NCI-H345 (cell line): ENCODE results near the gene EFNA5.
"Not testable (repeated sequence)": the region's sequence is repeated elsewhere in the genome, so short reads cannot be mapped to it uniquely, and the experiment has no call there.

Source experiments
- DNase-seq: peaks from one replicate; lab custom pipeline; 2025; lab: John Stamatoyannopoulos, UW

Gene EFNA5

DNA sequence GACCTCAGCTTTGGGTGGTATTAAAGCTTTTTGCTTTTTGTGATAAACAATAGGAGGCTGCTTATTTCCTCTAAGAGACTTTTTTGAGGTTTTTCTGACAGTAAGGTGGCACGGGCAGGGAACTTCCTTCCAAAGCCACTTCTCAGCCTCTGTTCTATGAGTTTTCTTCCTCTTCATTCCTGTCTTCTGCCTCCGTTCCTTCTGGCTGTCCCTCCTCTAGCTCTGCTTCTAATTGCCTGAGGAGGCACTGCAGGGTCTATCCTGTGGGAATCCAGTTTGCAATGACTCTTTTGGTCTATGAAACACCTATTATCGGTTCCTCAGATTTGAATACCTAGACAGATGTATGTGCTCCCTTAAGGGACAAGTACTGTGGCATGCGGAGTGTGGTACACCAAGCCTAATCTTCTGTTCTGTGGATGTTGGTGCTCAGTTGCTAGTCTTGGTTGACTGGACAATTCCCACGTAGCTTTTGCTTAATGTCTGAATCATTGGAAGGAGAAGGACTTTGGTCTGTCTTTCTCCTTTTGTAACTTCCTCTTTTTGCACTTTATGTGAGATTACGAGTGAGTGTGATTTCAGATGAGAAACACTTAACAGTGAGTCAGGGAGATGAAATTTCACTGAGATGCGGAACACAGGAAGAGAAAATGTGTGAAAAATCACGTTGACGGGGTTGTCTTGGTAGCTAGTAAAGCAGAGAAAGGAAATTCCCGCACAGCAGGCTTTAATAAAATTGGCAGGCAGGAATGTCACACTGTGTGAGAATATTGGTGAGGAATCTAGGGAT is 305.2 kb downstream of the EFNA5 start:
- no peak for DNase-seq

DNA sequence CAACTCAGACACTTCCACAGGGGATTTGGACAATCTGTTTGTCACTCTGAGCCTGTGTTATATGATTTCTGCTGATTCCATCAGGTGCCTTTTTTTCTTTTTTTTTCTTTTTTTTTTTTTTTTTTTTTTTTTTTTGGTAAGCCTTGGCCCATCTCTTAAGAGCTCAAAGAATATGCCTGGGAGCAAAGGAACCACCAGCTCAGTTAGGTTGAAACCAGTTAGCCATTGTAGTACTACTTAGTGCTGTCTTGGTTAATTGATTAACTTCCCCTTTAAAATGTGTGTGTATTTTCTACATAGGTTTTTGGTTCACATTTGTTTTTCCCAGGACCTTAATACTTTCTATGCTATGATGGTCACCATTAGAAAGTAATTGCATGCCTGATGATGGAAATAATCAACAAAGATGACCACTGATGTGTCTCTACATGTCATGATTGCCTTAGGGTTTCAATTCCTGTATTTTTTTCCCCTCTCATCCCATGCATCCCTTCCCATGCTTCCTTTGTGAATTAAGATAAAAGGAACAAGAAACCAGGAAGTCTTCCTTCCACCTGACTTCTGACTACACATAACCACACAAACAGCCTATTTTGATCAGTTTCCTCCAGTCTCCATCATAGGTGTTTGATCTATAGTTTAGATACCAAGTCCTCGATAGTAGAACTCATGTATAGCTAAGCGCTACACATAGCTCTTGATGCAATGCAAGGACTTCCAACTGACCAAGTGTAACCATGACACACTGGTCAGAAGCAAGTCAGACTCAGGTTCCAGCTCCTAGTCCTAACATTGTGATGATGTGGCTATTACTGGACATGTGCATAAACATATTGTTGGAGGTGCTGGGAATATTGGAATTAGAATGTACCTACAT is 306.1 kb downstream of the EFNA5 start:
- no peak for DNase-seq

DNA sequence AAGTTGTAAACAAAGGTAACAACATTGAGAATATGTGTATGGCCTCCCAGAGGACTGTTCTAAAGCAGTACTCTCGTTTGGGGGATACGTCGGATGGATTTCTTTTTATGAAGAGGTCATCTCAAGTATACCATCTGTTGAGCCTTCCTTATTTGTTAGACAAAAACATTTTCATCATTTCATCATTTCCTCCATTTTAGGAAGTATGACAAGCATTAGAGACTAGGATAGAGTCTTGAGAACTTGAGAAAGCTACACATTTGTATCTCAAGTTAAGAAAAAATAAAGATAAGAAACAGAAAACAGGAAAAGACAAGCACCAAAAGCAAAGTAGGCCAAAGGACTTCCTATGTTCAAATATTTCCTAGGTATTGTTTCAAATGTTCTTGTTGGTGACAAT is 307.0 kb downstream of the EFNA5 start:
- DNase-seq: no peak

- no peak for DNase-seq
Observed at GRCh38 chr5:107361945-107362344, 308.8 kb downstream of the EFNA5 start.

- no peak for DNase-seq
Observed at GRCh38 chr5:107359916-107360234, 310.9 kb downstream of the EFNA5 start.

GRCh38 chr5:107359033-107359915 is 311.5 kb downstream of the EFNA5 start:
- DNase-seq: no peak

- no peak for DNase-seq
Observed at GRCh38 chr5:107356891-107357290, 313.8 kb downstream of the EFNA5 start.

GRCh38 chr5:107352576-107352975 is 318.2 kb downstream of the EFNA5 start:
- DNase-seq: no peak

DNA sequence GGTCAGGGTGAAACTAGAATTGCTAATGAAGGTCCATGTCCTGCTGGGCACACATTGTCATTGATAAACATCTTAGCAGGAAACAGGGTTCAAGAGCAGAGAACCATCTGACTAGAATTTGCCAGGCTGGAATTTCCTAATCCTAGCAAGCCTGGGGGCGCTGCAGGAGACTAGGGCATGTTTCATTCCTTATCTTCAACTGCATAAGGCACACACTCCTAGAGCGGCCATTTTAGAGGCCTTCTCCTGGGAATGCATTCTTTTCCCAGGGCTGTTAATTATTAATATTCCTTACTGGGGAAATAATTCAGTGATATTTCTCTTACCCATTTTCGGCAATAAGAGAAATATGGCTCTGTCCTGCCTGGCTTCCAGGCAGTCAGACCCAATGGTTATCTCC is 324.2 kb downstream of the EFNA5 start:
- not testable (repeated sequence) for DNase-seq

- no peak for DNase-seq
Observed at GRCh38 chr5:107342371-107342770, 328.4 kb downstream of the EFNA5 start.

- no peak for DNase-seq
Observed at GRCh38 chr5:107341376-107342084, 329.2 kb downstream of the EFNA5 start.

DNA sequence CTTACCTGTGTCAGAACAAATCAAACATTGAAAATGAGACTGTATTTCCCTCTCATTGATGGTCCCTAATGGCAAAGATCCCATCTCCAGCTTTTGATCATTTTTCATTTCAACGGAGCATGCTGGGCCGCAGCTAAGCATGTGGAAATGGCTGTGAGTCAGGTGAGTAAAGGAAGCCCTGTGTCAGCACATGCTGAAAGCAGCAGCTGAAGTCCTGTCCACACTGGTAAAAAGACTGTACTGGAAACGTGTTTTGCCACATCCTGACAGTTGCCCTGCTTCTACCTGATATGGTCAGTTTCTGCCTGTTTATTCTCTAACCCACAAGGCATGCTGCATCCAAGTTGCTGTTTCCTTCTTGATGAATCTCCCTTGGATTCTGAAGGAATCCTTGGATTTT is 330.1 kb downstream of the EFNA5 start:
- no peak for DNase-seq

- no peak for DNase-seq
Observed at GRCh38 chr5:107338335-107338734, 332.4 kb downstream of the EFNA5 start.

- DNase-seq: no peak
Observed at GRCh38 chr5:107337281-107337680, 333.5 kb downstream of the EFNA5 start.

DNA sequence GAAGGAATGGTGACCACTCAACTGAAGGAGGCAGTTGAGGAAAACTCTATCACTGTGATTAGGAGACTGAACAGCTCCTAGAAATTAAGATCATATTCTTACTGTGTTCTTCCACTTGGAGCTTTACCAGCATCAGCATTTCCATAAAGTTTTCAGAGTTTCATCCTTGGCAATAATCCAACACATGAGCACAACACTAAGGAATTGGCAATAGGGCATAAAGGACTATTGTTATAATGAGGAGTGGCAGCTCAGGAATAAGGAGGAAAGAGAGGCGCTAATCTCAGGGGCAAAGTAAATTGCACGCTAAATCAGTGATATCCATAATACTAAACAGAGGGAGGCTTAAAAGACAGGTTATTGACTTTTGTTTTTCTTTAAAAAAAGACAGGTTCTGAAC is 338.9 kb downstream of the EFNA5 start:
- DNase-seq: no peak

- no peak for DNase-seq
Observed at GRCh38 chr5:107331312-107331711, 339.4 kb downstream of the EFNA5 start.

DNA sequence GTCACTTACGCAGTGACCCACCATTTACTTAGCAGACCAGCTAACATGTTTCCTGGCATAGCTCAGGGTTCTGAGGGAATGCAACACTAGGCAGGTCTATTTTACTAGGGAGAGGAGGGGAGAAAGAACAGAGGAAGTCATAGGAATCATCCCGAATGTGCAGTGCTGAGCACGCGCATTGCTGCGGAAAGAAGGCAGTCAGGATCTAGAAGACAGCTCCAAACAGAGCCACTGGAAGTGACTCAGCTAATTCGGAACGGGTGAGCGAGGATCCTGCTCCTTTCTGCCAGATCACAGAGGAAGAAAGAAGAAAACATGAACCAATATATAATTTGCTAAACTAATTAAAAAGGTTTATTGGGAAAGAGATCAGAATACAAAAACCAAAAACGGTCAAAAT is 339.8 kb downstream of the EFNA5 start:
- no peak for DNase-seq

DNA sequence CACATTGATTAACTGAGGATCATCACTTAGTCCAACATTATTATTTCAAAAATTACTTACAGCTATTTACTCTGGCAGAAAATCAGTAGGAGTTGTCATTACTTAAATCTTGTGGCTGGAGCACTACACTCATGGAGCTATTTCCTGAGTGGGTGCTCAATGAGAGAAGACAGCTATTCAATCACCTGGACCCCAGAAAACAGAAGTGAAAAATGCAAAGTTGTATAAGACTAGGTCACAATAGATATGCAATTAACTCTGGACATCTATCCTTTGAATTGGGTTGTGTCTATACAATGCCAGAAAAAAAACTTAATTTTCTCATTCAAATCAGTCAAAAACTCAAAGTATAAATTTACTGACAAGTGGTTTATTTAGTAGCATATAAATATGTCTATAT is 340.9 kb downstream of the EFNA5 start:
- no peak for DNase-seq
